H9 (cell line): ENCODE results near the gene SERPINH1. TPM values are rescaled to one million over a fixed set of nuclear protein-coding genes. Genes with fewer than 3 reads are reported as not detected.

Experiments used
- DNase-seq: peaks from one replicate; pipeline ENCODE4 v3.0.0-alpha.2; 2017
- H2AFZ ChIP-seq: one replicate; pipeline ENCODE4 v1.6.1; 2013; ENCODE audit warnings: mild to moderate bottlenecking, low read length, control low read depth, moderate library complexity
- H2AK5ac ChIP-seq: 2 replicates; pipeline ENCODE4 v1.6.1; 2013; ENCODE audit warnings: low read length, control low read depth, mixed read lengths; ENCODE audit not compliant: insufficient read length
- H2BK120ac ChIP-seq: one replicate; pipeline ENCODE4 v1.6.1; 2013; ENCODE audit warnings: low read depth, mild to moderate bottlenecking, low read length, control low read depth, inconsistent platforms; ENCODE audit not compliant: poor library complexity, severe bottlenecking
- H2BK12ac ChIP-seq: 2 replicates; pipeline ENCODE4 v1.6.1; 2013; ENCODE audit warnings: low read length, control low read depth, mixed read lengths, low read depth; ENCODE audit not compliant: insufficient read length
- H2BK15ac ChIP-seq: 2 replicates; pipeline ENCODE4 v1.6.1; 2013; ENCODE audit warnings: low read depth, low read length, control low read depth
- H2BK20ac ChIP-seq: one replicate; pipeline ENCODE4 v1.6.1; 2013; ENCODE audit warnings: low read depth, mild to moderate bottlenecking, low read length, control low read depth, inconsistent platforms; ENCODE audit not compliant: poor library complexity, severe bottlenecking
- H2BK5ac ChIP-seq: 2 replicates; pipeline ENCODE4 v1.6.1; 2013; ENCODE audit warnings: low read length, control low read depth, mixed read lengths; ENCODE audit not compliant: insufficient read length
- H3K14ac ChIP-seq: 2 replicates; pipeline ENCODE4 v1.6.1; 2013; ENCODE audit warnings: low read length, control low read depth; ENCODE audit not compliant: insufficient read depth
- H3K18ac ChIP-seq: 2 replicates; pipeline ENCODE4 v1.6.1; 2013; ENCODE audit warnings: low read depth, mild to moderate bottlenecking, mixed read lengths, low read length, control low read depth; ENCODE audit not compliant: insufficient read length
- H3K23ac ChIP-seq: 2 replicates; pipeline ENCODE4 v1.6.1; 2013; ENCODE audit warnings: low read length, control low read depth, mixed read lengths, low read depth; ENCODE audit not compliant: insufficient read length
- H3K23me2 ChIP-seq: 2 replicates; pipeline ENCODE4 v1.6.1; 2013; ENCODE audit warnings: low read depth, mild to moderate bottlenecking, mixed read lengths, low read length, control low read depth; ENCODE audit not compliant: insufficient read length, poor library complexity, severe bottlenecking
- H3K27ac ChIP-seq: 2 replicates; pipeline ENCODE4 v1.5.1; 2013; ENCODE audit warnings: low read length, control low read depth, mixed read lengths, low read depth; ENCODE audit not compliant: insufficient read length
- H3K27me3 ChIP-seq: 2 replicates; pipeline ENCODE4 v1.6.1; 2013; ENCODE audit warnings: low read length, control low read depth, inconsistent platforms; ENCODE audit not compliant: insufficient read depth
- H3K4ac ChIP-seq: 2 replicates; pipeline ENCODE4 v1.6.1; 2013; ENCODE audit warnings: low read depth, mild to moderate bottlenecking, control low read depth, inconsistent platforms, low read length, moderate library complexity
- H3K4me1 ChIP-seq: 2 replicates; pipeline ENCODE4 v1.6.1; 2013; ENCODE audit warnings: low read length, control low read depth, inconsistent platforms; ENCODE audit not compliant: insufficient read depth
- H3K4me2 ChIP-seq: 2 replicates; pipeline ENCODE4 v1.6.1; 2013; ENCODE audit warnings: low read length, control low read depth, mixed read lengths; ENCODE audit not compliant: insufficient read length, insufficient read depth
- H3K56ac ChIP-seq: 2 replicates; pipeline ENCODE4 v1.6.1; 2013; ENCODE audit warnings: low read depth, mild to moderate bottlenecking, mixed read lengths, low read length, control low read depth; ENCODE audit not compliant: insufficient read length
- H3K79me1 ChIP-seq: 2 replicates; pipeline ENCODE4 v1.6.1; 2013; ENCODE audit warnings: low read depth, mild to moderate bottlenecking, moderate library complexity, low read length, control low read depth, inconsistent platforms; ENCODE audit not compliant: insufficient read depth, poor library complexity, severe bottlenecking
- H3K79me2 ChIP-seq: 2 replicates; pipeline ENCODE4 v1.6.1; 2013; ENCODE audit warnings: low read length, control low read depth, inconsistent platforms; ENCODE audit not compliant: insufficient read depth
- H3K9ac ChIP-seq: 2 replicates; pipeline ENCODE4 v1.6.1; 2013; ENCODE audit warnings: low read length, control low read depth, mixed read lengths; ENCODE audit not compliant: insufficient read length; ENCODE audit errors: extremely low read depth
- H3K9me3 ChIP-seq: one replicate; pipeline ENCODE4 v1.6.1; 2013; ENCODE audit warnings: low read depth, low read length, inconsistent platforms; ENCODE audit not compliant: control insufficient read depth
- H3T11ph ChIP-seq: one replicate; pipeline ENCODE4 v1.6.1; 2013; ENCODE audit warnings: mild to moderate bottlenecking, low read length, control low read depth, inconsistent platforms
- H4K20me1 ChIP-seq: one replicate; pipeline ENCODE4 v1.6.1; 2013; ENCODE audit not compliant: control insufficient read depth, insufficient read length, insufficient read depth
- H4K5ac ChIP-seq: 2 replicates; pipeline ENCODE4 v1.6.1; 2013; ENCODE audit warnings: low read depth, mild to moderate bottlenecking, mixed read lengths, low read length, control low read depth; ENCODE audit not compliant: insufficient read length
- H4K8ac ChIP-seq: replicated peaks from 2 replicates; pipeline ENCODE4 v1.6.1; 2013; ENCODE audit warnings: low read length, control low read depth, mixed read lengths, low read depth; ENCODE audit not compliant: insufficient read length
- H4K91ac ChIP-seq: 2 replicates; pipeline ENCODE4 v1.6.1; 2013; ENCODE audit warnings: low read depth, mild to moderate bottlenecking, moderate library complexity, mixed read lengths, low read length, control low read depth; ENCODE audit not compliant: insufficient read length
- H3K27ac Mint-ChIP-seq, 3 experiments: 2 replicates in 2 of 3; 3 replicates in 1 of 3; pipeline ENCODE4 v1.8.0; 2020 to 2021; ENCODE audit warnings: mixed read lengths in 3 of 3, mild to moderate bottlenecking in 1 of 3, moderate library complexity in 1 of 3
- H3K27me3 Mint-ChIP-seq: 2 replicates; pipeline ENCODE4 v1.8.0; 2021; ENCODE audit warnings: low read depth, mild to moderate bottlenecking, moderate library complexity, mixed read lengths
- H3K36me3 Mint-ChIP-seq, 3 experiments: 2 replicates in 2 of 3; 3 replicates in 1 of 3; pipeline ENCODE4 v1.8.0; 2020 to 2021; ENCODE audit warnings: low read depth in 3 of 3, mixed read lengths in 3 of 3; ENCODE audit not compliant: insufficient read depth in 1 of 3
- H3K4me1 Mint-ChIP-seq, 2 experiments: 2 replicates each; pipeline ENCODE4 v1.8.0; 2020; ENCODE audit warnings: mixed read lengths in 2 of 2
- H3K4me3 Mint-ChIP-seq, 2 experiments: 2 replicates in 1 of 2; 3 replicates in 1 of 2; pipeline ENCODE4 v1.8.0; 2020 to 2021; ENCODE audit warnings: mild to moderate bottlenecking in 2 of 2, mixed read lengths in 2 of 2, moderate library complexity in 1 of 2
- H3K9me3 Mint-ChIP-seq, 2 experiments: 2 replicates in 1 of 2; 3 replicates in 1 of 2; pipeline ENCODE4 v1.8.0; 2020; ENCODE audit warnings: mild to moderate bottlenecking in 2 of 2, mixed read lengths in 2 of 2, moderate library complexity in 1 of 2
- WGBS: extraction: QIAGEN DNeasy Blood & Tissue Kit; methylation state at CpG from one replicate; pipeline ENCODE4 v1.1.7; 2013; ENCODE audit warnings: missing lambda C conversion rate, low lambda C conversion rate, mixed read lengths; ENCODE audit not compliant: insufficient read length; ENCODE audit errors: extremely low coverage; 5-methylcytosine and 5-hydroxymethylcytosine counted together
- total RNA-seq: library from RNA; stranded (reverse); gene quantifications from 2 replicates; pipeline ENCODE4 v1.2.1, GENCODE V29; 2021
- TF ChIP-seq, protein P1 (sequence below): fragments of 200-600 bp; sonication (generic); conservative IDR thresholded peaks from 3 replicates; pipeline ENCODE4 v1.8.0; 2021; ENCODE audit warnings: antibody characterized with exemption, mild to moderate bottlenecking

Gene SERPINH1
- total RNA-seq, 1 experiment from 2014 or later = 253 TPM

DNA sequence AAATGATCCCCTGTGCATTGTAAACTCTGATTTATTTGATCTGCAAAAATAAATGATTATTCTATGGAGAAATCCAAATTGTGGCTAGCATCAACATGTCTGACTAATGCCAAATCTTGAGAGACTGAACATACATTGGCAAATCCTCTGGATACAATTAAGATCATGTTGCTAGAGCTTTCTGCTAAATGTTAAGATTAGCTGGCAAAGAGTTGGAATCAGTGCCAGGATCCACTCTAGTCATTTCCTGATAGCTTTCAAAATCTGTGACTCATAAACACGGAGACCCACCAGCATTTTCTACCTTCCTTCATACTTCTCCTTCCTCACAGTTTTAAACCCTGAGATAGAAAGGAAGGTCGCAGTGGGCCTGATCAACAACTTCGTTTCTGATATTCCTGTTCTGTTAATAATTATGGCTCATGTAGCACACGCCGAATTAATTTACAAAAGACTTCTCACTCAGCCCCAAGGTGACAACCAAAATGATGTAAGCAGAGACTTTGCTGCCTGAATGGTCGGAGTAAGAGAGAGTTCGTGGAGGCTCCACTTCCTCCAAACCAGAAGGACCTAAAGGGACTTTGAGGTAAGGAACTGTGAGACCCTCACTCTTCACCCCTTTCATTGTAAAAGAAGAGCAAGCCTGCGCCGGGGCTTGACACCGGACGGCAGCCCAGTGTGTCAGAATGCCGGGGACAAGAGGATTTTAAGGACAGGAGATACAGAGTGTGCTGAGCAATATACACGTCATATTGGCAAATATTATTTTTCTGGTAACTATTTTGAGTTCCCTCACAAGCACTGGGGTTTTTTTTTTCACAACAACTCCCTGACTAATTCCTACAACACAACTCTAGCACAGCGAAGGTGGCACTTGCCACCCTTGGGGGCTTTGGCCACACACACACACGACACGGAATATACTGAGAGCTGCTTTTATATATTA, 42.0 kb downstream of the SERPINH1 start:
- Histone ChIP-seq H2BK15ac (no peak overlapping the region), H3K27ac (no peak overlapping the region), H3K4me2 (no peak overlapping the region), H3K27me3 (no peaks in the 10 kb centered on the region), H3K23me2 (no peaks in the 10 kb centered on the region), H3K79me1 (no peaks in the 10 kb centered on the region), H3K9me3 (no peaks in the 10 kb centered on the region), H4K5ac (no peak overlapping the region), H3K23ac (no peak overlapping the region), H4K8ac (no peak overlapping the region), H4K20me1 (no peaks in the 10 kb centered on the region), H3K56ac (no peak overlapping the region), H4K91ac (no peak overlapping the region), H3K9ac (no peak overlapping the region), H2AK5ac (no peak overlapping the region), H2BK120ac (no peak overlapping the region), H2BK20ac (no peak overlapping the region), H2AFZ (no peak overlapping the region), H3K18ac (no peak overlapping the region), H3K4me1 (no peaks in the 10 kb centered on the region), H2BK5ac (no peak overlapping the region), H3K14ac (no peak overlapping the region), H3K79me2 (no peaks in the 10 kb centered on the region), H3K4ac (no peak overlapping the region), H3T11ph (no peak overlapping the region), H2BK12ac (no peak overlapping the region)
- no CpG with 5 or more reads among the region's 16 CpGs for WGBS
- no peaks in the 10 kb centered on the region for H3K9me3 Mint-ChIP-seq
- H3K4me1 Mint-ChIP-seq = peaks cover 14 to 22% of the 10 kb centered on the region in 2 experiments
- TF ChIP-seq, protein P1, sequence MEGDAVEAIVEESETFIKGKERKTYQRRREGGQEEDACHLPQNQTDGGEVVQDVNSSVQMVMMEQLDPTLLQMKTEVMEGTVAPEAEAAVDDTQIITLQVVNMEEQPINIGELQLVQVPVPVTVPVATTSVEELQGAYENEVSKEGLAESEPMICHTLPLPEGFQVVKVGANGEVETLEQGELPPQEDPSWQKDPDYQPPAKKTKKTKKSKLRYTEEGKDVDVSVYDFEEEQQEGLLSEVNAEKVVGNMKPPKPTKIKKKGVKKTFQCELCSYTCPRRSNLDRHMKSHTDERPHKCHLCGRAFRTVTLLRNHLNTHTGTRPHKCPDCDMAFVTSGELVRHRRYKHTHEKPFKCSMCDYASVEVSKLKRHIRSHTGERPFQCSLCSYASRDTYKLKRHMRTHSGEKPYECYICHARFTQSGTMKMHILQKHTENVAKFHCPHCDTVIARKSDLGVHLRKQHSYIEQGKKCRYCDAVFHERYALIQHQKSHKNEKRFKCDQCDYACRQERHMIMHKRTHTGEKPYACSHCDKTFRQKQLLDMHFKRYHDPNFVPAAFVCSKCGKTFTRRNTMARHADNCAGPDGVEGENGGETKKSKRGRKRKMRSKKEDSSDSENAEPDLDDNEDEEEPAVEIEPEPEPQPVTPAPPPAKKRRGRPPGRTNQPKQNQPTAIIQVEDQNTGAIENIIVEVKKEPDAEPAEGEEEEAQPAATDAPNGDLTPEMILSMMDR = no peak
- no peaks in the 10 kb centered on the region; a peak in 1 of 7 replicates for H3K36me3 Mint-ChIP-seq
- no peak overlapping the region for H3K27ac Mint-ChIP-seq
- no peak overlapping the region; a peak in 1 of 5 replicates for H3K4me3 Mint-ChIP-seq
- no peak for DNase-seq
- H3K27me3 Mint-ChIP-seq = peaks cover 14% of the 10 kb centered on the region
